Upper lobe of left lung (tissue), 4 donors: Measurements from ENCODE around the gene FANCC.

Experiments
- EP300 ChIP-seq, 4 donors: sonication (generic); formaldehyde crosslinking; IDR thresholded peaks; one replicate each; pipeline ENCODE4 v1.5.1; 2017; ENCODE audit warnings: antibody characterized with exemption in 4 of 4, control low read depth in 2 of 4
- POLR2A ChIP-seq, 4 donors: fragments of 450-650 bp; IDR thresholded peaks; one replicate each; pipeline ENCODE4 v1.5.1; 2016 to 2017; ENCODE audit warnings: antibody characterized with exemption in 4 of 4, mild to moderate bottlenecking in 2 of 4
- POLR2AphosphoS5 ChIP-seq, 2 donors: sonication (generic); formaldehyde crosslinking; IDR thresholded peaks; one replicate each; pipeline ENCODE4 v1.5.1; 2017; ENCODE audit warnings: antibody characterized with exemption in 2 of 2
- TF ChIP-seq, protein P1 (sequence below), 6 experiments: fragments of 450-650 bp in 4 of 6; fragments of 200-600 bp in 2 of 6; sonication (generic) in 2 of 6; IDR thresholded peaks; one replicate each; pipeline ENCODE4 v1.5.1; 2016 to 2019; ENCODE audit warnings: antibody characterized with exemption in 6 of 6

- TF ChIP-seq, protein P1, sequence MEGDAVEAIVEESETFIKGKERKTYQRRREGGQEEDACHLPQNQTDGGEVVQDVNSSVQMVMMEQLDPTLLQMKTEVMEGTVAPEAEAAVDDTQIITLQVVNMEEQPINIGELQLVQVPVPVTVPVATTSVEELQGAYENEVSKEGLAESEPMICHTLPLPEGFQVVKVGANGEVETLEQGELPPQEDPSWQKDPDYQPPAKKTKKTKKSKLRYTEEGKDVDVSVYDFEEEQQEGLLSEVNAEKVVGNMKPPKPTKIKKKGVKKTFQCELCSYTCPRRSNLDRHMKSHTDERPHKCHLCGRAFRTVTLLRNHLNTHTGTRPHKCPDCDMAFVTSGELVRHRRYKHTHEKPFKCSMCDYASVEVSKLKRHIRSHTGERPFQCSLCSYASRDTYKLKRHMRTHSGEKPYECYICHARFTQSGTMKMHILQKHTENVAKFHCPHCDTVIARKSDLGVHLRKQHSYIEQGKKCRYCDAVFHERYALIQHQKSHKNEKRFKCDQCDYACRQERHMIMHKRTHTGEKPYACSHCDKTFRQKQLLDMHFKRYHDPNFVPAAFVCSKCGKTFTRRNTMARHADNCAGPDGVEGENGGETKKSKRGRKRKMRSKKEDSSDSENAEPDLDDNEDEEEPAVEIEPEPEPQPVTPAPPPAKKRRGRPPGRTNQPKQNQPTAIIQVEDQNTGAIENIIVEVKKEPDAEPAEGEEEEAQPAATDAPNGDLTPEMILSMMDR (IDR thresholded peaks at IDR 0.05) = no peak
- TF ChIP-seq EP300 (IDR thresholded peaks at IDR 0.05) = no peak
- TF ChIP-seq POLR2A (IDR thresholded peaks at IDR 0.05) = no peak
- TF ChIP-seq POLR2AphosphoS5 (IDR thresholded peaks at IDR 0.05) = no peak
Observed at GRCh38 chr9:95071925-95072324, 245.6 kb downstream of the FANCC start.
